GM11168 (cell line): Measurements from ENCODE around the gene ZNG1B.
"Not testable (repeated sequence)": the region's sequence is repeated elsewhere in the genome, so short reads cannot be mapped to it uniquely, and the experiment has no call there.

Source experiments
- in situ Hi-C: fragments of 300-500 bp; cut with MboI; formaldehyde crosslinking; loops from one replicate; pipeline ENCODE4 v1.12.0; 2022; ENCODE audit warnings: low sequenced_read_pairs; ENCODE audit not compliant: unreplicated experiment

Gene ZNG1B

DNA sequence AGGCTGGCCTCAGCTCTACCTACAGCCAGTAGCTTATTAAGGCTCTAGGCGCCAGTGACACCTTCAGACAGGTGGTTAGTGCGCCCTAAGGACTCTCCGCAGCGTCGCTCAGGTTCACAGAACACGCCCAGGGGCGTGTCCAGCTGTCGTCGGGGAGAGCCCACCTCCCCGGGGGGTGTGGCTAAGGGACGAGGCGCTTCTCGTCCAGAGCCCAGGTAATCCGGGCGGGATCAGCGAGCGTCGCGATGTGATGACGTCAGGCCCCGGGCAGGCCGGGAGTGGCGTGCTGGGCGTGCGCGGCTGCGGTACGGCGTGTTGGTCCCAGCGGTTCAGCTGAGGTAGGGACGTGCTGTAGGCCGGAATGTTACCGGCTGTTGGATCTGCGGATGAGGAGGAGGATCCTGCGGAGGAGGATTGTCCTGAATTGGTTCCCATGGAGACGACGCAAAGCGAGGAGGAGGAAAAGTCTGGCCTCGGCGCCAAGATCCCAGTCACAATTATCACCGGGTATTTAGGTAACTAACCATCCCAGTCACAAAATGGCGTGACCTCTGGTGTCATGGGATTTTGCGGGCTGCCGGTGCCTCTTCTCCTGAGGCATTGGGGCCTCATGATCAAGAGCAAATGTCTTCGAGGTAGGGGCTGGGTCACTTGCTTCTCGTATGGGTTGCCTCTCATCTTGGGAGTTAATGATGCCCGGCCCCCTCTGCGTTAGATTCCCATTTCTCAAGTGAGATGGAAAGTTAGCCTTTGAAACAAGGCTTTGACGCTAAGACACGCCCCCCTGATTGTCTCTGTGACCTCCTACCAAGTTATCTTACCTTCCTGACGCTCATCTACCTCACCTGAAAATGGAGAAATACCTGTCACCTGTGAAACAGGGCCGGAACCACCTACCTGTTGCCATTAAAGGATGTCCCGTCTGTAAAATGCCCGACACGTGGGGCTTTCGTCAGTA is at the start of gene ZNG1B:
ZNG1B (plus strand) TSS at position 184 of the 958 bp plus-strand sequence; CDS start at position 362, 178 bp downstream.
- in situ Hi-C loops: not testable (repeated sequence)

DNA sequence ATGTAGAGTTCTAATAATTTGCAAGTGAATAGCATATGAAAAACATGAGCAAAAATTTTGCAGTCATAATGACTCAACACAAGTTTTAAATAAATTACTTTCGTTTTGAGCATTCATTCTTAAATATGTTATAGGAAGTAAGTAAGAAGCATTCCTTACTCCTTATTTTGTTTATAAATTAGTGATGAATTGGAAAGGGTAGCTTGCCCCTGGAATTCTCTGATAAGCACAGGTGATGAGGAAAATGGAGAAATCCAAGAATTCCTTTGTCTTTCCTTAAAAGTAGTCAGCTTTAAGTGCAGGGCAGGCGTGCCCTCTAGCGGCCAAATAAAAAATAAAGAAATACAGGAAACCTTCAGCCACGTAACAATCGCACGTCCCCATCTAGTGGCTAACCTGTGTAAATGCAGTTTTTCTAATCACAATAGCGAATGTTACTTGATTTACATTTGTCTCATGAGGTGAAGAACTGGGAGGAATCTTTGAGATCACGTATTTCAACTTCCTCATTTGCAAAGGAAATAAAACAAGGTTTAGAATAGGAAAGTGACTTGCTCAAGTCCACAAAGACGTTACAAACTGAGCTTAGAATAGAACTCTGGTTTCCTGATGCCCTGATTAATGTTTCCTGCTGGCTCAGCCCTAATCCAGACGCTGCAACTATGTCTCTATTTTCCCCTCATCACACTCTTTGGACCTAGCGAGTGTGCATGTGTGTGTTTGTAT is 47.2 kb upstream of the ZNG1B start:
- in situ Hi-C loops: no loop called here

GRCh38 chr2:113391073-113391472 is 46.4 kb upstream of the ZNG1B start:
- in situ Hi-C loops: no loop called here

DNA sequence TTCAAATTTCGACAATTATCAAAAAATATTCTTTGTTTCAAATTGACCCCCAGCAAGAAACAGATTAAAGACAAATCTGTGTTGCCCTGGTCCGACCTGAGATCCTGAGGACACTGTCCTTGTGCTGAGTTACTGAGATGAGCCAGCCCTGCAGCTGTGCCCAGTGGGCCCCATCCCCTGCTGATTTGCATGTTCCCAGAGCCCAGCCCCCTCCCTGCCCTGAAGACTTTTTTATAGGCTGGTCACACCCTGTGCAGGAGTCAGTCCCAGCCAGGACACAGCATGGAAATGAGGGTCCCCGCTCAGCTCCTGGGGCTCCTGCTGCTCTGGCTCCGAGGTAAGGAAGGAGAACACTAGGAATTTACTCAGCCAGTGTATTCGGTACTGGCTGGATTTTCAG is 31.4 kb upstream of the ZNG1B start:
- in situ Hi-C loops: no loop called here

- in situ Hi-C loops: no loop called here
Measured at GRCh38 chr2:113407446-113408099, 29.9 kb upstream of the ZNG1B start.

- in situ Hi-C loops: not testable (repeated sequence)
Measured at GRCh38 chr2:113411725-113412352, 25.7 kb upstream of the ZNG1B start.

DNA sequence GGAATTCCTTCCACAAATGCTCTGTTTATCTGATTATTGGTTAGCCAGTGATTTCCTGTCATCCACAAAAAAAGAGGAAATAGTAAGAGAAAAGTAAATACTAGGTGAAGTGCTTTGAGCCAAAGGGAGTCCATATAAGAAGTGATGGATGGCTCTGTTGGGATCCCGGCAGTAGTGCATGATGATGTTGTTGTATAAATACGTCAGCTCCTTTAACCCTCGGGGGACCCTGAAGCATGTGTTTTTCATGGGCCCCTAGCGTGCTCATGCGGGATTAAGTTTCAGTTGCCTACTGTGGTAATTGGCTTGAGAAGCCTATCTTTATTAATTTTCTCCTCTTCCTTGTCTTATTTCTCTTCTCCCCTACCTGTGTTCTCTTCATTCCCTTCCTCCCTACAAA is 24.7 kb upstream of the ZNG1B start:
- in situ Hi-C loops: not testable (repeated sequence)

DNA sequence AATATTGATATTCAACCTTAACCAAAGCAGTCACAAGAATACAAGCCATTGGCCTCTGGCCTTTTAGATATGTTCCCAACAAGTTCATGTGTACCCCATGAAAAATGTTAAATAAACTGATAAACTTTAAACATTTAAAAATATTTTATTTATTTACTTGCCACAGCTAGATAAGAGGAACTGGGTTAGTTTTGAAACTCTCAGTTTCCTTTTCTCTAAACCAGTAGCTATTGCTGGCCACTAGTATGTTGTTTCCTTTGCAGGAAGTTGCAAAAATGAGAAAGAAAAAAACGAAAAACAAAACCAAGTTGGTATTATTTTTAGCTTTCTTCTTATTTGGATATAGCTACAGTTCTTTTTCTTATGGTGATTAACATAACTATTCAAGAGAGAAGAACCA is 5.7 kb upstream of the ZNG1B start:
- in situ Hi-C loops: not testable (repeated sequence)

- in situ Hi-C loops: not testable (repeated sequence)
Measured at GRCh38 chr2:113433468-113433867, 4.0 kb upstream of the ZNG1B start.

- in situ Hi-C loops: not testable (repeated sequence)
Measured at GRCh38 chr2:113465770-113466169, 28.3 kb downstream of the ZNG1B start.

- in situ Hi-C loops: not testable (repeated sequence)
Measured at GRCh38 chr2:113476688-113477368, 39.3 kb downstream of the ZNG1B start.

DNA sequence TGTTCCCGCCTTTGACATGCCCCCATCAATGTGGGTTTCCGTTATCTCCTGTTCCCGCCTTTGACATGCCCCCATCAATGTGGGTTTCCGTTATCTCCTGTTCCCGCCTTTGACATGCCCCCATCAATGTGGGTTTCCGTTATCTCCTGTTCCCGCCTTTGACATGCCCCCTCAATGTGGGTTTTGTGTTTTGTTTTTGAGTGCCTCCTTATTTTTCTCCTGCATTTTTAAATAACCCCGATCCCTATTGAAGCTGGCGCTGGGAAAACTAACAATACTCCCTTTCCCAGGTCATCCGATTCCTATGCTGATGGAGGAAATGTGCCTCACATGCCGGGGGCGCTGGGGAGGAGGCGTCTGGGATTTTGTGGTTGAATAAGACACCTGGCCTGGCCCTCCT is 59.0 kb downstream of the ZNG1B start:
- in situ Hi-C loops: not testable (repeated sequence)

DNA sequence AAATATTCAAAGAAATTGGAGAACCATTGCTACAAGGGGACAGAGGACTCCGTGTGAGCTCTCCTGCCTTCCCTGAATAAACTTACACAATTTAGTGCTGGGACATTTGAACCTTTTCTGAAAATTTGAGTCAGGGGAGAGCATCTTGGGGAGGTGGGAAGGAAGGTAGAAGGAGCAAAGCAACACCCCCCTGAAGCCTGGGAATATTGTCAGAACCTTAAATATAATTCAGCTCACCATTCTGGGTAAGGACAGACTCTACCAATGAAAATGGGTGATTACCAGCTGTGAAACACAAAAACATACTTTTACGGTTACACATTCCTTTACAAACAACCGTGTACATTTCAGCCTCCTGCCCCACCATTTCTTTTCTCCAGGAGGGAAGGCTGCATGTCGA is 60.9 kb downstream of the ZNG1B start, which contains the start of gene FOXD4L1:
FOXD4L1 (plus strand) TSS at position 301 of the 400 bp plus-strand sequence. CDS start 592 bp downstream, outside the sequence.
- in situ Hi-C loops: not testable (repeated sequence)

DNA sequence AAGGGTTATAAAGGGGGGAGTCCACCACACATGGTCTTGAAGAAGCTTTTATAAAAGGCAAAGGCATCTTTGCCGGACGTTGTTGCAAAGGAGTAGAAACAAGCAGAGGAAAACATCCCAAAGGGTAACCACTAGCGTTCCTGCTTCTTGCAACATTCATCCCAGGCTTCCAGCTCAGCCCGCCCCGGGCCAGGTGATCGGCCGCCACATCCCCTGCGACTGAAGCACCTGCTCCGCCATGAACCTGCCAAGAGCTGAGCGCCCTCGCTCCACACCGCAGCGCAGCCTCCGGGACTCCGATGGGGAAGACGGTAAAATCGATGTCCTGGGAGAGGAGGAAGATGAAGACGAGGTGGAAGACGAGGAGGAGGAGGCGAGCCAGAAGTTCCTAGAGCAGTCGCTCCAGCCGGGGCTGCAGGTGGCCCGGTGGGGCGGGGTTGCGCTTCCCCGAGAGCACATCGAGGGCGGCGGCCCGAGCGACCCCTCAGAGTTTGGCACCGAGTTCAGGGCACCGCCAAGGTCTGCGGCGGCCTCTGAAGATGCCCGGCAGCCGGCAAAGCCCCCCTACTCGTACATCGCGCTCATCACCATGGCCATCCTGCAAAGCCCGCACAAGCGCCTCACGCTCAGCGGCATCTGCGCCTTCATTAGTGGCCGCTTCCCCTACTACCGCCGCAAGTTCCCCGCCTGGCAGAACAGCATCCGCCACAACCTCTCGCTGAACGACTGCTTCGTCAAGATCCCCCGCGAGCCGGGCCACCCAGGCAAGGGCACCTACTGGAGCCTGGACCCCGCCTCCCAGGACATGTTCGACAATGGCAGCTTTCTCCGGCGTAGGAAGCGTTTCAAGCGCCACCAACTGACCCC is 61.8 kb downstream of the ZNG1B start:
- in situ Hi-C loops: not testable (repeated sequence)

GRCh38 chr2:113499886-113500722 is 62.6 kb downstream of the ZNG1B start:
- in situ Hi-C loops: not testable (repeated sequence)

GRCh38 chr2:113500723-113501038 is 63.2 kb downstream of the ZNG1B start:
- in situ Hi-C loops: not testable (repeated sequence)

DNA sequence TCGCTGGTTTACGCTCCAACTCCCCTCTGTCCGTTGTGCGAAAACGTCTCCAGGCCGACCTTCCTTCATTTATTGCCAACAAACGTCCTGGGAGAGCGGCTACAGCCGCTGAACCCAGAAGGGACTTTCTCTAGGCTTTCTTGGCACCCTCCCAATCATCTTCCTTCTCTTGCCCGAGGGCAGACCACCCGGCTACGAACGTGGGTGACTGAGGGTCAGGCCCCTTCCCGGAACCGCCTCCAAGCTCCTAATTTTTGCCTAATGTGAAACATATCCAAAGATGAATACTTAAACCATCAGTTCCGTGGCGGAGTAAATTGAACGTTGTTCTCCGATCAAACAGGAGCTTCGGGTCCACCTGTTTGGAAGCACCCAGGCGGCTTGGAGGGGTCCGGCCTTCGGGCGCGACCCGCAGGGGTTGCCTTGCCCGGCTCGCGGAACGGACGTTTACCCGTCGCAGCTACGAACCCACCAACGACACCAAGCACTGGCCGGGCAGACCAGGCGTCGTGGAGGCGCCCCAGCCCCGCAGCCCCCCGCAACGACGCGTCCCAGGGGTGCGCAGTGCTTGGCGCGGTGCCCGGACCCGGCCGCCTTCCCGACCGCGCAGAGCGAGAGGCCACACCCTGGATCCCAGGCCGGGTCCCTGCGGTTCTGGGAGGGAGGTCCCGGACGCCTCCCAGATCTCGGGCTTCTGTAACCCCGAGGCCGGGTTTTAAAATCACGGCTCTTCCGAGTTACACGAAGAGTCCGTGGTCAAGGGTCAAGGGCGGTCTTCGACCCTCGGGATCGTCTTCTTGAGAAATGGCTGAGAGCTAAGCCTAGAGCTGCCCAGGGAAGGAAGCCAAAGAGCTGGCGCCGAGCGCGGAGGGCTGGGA is 65.0 kb downstream of the ZNG1B start:
- in situ Hi-C loops: not testable (repeated sequence)
